ENCODE measurements around the gene CITED4. TPM values are rescaled to one million over a fixed set of nuclear protein-coding genes. Genes with fewer than 3 reads are reported as not detected.
A peak's percentile ranks its signal among the peaks of the same experiment; 100 is the strongest.

Gene CITED4
- total RNA-seq, 2 experiments from 2014 or later, result 2.9 to 4.4 TPM

GRCh38 chr1:40856116-40856515, 6.0 kb downstream of the CITED4 start:
- H3K4me3 Mint-ChIP-seq, result no peak overlapping the region
- ATAC-seq (no peak), DNase-seq (no peak)
- H3K27me3 Mint-ChIP-seq, result peaks cover 30% of the 10 kb centered on the region
- peaks cover 2% of the 10 kb centered on the region for H3K36me3 Mint-ChIP-seq
- peaks cover 6% of the 10 kb centered on the region for H3K4me1 Mint-ChIP-seq
- CTCF ChIA-PET, result interaction anchor here (0.6 to 13.6 kb wide), 6 partner anchors 11 to 250 kb away, joined by 3 to 228 read pairs (median 4); no protein-coding TSS in a partner anchor
- H3K9me3 Mint-ChIP-seq (ENCODE audit: low read depth), result no peaks in the 10 kb centered on the region
- no peak overlapping the region for H3K27ac Mint-ChIP-seq

DNA sequence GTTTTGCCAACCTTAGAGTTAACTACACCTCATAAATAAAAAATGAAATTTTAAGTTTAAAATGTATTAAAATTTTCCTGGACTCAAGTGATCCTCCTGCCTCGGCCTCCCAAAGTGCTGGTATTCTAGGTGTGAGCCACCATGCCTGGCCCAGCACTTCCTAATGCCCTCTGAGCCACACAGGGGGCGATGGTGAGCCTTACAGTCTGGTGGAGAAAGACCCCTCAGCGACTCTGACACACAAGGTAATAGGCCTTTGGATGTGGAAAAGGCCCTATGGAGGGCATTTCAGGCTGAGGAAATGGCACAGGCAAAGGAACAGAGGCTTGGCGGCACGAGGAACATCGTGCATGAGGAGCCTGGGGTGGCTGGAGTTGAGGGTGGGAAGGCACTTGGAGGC, 6.7 kb downstream of the CITED4 start:
- Mint-ChIP-seq H3K27ac (no peak overlapping the region), H3K4me1 (peaks cover 3% of the 10 kb centered on the region), H3K4me3 (no peak overlapping the region), H3K27me3 (peaks cover 24% of the 10 kb centered on the region), H3K9me3 (ENCODE audit: low read depth) (no peaks in the 10 kb centered on the region), H3K36me3 (no peaks in the 10 kb centered on the region)
- CTCF ChIA-PET, result interaction anchor here (0.8 to 13.6 kb wide), 5 partner anchors 80 to 250 kb away, joined by 3 to 228 read pairs (median 4); no protein-coding TSS in a partner anchor
- no peak for DNase-seq
- ATAC-seq, result no peak

DNA sequence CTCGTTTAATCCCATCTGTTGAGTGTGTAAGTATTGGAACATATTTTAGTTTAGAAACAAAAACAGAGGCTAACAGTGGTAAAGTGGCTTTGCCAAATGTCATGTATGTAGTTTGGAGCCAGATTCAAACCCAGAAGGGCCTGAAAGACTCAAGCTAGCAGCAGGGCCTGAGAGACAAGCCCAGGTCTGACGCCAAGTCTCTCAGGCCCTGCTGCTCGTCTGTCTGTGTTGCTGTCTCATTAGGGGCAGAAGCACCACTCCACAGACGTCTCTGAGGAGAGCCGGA, 8.3 kb downstream of the CITED4 start:
- Mint-ChIP-seq H3K9me3 (ENCODE audit: low read depth) (no peaks in the 10 kb centered on the region), H3K36me3 (no peaks in the 10 kb centered on the region), H3K4me1 (peaks cover 12% of the 10 kb centered on the region), H3K27ac (no peak overlapping the region), H3K27me3 (peaks cover 9% of the 10 kb centered on the region), H3K4me3 (no peak overlapping the region)
- ATAC-seq (no peak), DNase-seq (no peak)
- CTCF ChIA-PET, result interaction anchor here (0.8 to 13.6 kb wide), 7 partner anchors 8 to 99 kb away, joined by 3 to 228 read pairs (median 7); partner anchors contain the start of gene CITED4

DNA sequence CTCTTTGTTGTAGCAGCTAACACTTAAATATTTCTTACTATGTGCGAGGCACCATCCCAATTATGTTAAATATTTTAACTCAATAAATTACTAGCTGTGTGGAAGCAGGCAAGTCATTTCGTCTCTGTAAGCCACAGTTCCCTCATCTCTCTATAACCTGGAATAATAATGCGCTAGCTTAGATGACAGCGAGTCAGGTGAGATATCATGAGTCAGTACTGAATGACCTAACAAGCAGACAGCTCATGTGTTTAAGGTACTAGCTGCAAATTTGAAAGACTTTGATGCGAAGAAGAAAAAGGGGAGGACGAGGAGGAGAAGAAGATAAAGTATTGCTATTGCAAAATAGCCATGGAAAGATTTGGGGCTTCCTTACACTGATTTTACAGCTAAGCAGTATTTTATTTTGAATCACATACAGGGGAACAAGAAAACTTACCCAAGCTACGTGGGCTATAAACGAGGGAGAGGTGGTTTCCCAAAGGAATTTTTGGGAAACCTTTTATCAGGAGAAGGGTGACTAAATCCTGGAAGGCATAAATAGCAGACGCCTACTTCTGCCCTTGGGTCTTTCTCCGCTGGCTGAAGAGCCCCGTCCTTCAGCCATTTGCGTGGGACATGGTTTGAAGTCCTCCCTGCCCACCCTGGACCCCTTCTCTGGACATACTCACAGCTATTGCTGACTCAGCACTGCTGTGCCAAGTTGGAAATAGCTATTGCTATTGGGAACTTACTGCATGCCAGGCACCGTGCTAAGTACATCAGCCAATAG, 8.9 kb downstream of the CITED4 start:
- ATAC-seq, result no peak
- Mint-ChIP-seq H3K9me3 (ENCODE audit: low read depth) (no peaks in the 10 kb centered on the region), H3K27ac (no peak overlapping the region), H3K27me3 (peaks cover 5% of the 10 kb centered on the region), H3K4me3 (no peak overlapping the region), H3K4me1 (peaks cover 14% of the 10 kb centered on the region), H3K36me3 (no peaks in the 10 kb centered on the region)
- DNase-seq, result no peak
- CTCF ChIA-PET, result interaction anchor here (1.2 to 13.6 kb wide), 6 partner anchors 9 to 99 kb away, joined by 3 to 228 read pairs (median 10); partner anchors contain the start of gene CITED4

DNA sequence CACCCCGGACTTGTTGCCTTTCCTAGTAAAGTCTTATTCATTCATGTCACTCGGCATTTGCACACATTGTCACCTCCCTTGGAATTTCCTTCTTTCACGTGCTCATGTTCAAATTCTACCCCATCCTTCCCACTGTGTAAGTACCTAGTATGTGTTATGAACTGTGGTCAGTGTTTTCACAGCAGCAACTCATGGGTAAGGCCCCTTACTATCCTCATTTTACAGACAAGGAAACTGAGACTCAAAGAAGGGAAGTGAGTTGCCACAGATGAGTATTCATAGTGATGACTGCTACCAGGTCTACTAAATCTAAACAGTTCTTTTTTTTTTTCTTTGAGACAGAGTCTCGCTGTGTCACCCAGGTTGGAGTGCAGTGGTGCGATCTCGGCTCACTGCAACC, 10.5 kb downstream of the CITED4 start:
- H3K9me3 Mint-ChIP-seq (ENCODE audit: low read depth), result no peaks in the 10 kb centered on the region
- H3K36me3 Mint-ChIP-seq, result no peaks in the 10 kb centered on the region
- no peak for ATAC-seq
- H3K27ac Mint-ChIP-seq, result no peak overlapping the region
- peaks cover 14% of the 10 kb centered on the region for H3K4me1 Mint-ChIP-seq
- DNase-seq, result no peak
- no peaks in the 10 kb centered on the region for H3K27me3 Mint-ChIP-seq
- H3K4me3 Mint-ChIP-seq, result no peak overlapping the region
- CTCF ChIA-PET, result interaction anchor here (1.0 to 13.6 kb wide), 10 partner anchors 8 to 238 kb away, joined by 3 to 228 read pairs (median 12); partner anchors contain the start of gene CITED4

DNA sequence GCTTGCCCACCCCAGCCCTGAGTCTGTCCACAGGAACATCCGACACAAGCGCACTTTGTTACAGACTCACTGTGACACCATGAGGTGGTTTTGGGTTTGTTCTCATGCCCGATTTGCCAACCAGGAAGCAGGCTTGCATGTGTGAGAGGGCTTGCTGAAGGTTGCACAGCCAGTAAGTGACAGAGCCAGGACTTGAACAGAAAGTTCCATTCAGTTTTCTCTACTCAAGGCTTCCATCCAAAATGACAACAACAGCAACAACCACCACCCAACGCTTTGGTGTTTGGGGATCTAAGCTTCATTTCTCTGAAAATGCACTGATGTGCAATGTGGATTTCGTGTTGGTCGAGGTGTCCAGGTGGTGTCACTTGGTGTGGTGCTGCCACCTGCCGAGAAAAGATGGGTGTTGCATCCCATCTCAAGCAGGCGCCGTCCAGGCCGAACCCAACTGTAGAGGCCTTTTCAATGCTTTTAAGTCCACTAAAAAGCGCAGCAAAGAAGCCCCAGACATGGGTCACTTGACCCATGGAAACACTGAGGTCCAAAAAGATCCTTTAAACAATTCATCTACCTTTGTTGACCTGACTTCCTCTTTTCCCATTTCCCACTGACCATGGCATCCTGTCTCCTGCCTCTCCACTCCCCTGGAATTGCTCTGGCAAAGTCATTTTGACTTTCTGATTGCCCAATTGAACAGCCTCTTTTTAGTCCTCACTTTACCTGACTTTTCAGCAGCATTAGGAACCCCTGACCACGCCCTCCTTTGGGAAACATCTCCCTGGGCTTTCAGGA, 12.2 kb downstream of the CITED4 start:
- H3K36me3 Mint-ChIP-seq, result no peaks in the 10 kb centered on the region
- H3K9me3 Mint-ChIP-seq (ENCODE audit: low read depth), result no peaks in the 10 kb centered on the region
- no peaks in the 10 kb centered on the region for H3K27me3 Mint-ChIP-seq
- H3K27ac Mint-ChIP-seq, result peak overlapping the region; percentile 40
- no peak overlapping the region for H3K4me3 Mint-ChIP-seq
- ATAC-seq (peak; percentile 91), DNase-seq (peak; percentile 87)
- H3K4me1 Mint-ChIP-seq, result peaks cover 22% of the 10 kb centered on the region
- CTCF ChIA-PET, result interaction anchor here (0.6 to 13.6 kb wide), 38 partner anchors 10 to 846 kb away, joined by 3 to 228 read pairs (median 5); partner anchors contain the start of genes CITED4, NFYC and ZNF684

DNA sequence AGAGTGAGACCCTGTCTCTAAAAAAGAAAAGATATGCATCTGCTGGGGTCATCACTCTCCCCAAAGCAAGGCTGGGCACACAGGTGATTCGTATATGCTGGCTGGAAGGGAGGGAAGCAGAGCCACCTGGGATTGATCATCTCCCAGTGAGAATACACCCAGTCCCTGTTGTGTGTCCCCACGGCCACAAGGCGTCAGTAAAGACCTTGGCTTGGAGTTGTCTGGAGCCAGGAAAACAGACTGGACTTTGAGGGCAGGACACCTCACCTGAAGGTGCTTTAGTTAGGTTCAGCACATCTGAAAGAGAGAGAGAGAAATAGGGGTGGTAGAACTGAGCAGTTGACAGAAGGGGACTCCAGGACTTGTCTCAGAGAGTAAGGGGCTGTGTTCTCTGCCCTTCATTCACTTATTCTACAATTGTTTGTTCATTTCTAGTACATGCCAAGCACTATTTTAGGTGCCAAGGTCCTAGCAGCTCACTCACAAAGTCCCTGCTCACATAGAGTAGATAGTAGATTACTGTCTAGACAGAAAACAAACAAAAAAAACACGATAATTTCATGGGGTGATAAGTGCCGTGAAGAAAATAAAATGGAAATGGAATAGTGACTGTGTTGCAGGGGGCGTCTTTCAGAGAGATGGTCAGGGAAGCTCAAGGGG, 13.5 kb downstream of the CITED4 start:
- CTCF ChIA-PET, result interaction anchor here (0.7 to 13.6 kb wide), 14 partner anchors 11 to 180 kb away, joined by 3 to 228 read pairs (median 3); partner anchors contain the start of genes CITED4 and NFYC
- Mint-ChIP-seq H3K4me1 (peaks cover 27% of the 10 kb centered on the region), H3K27me3 (no peaks in the 10 kb centered on the region), H3K36me3 (no peaks in the 10 kb centered on the region), H3K27ac (no peak overlapping the region), H3K4me3 (no peak overlapping the region), H3K9me3 (ENCODE audit: low read depth) (no peaks in the 10 kb centered on the region)
- ATAC-seq (no peak), DNase-seq (no peak)

DNA sequence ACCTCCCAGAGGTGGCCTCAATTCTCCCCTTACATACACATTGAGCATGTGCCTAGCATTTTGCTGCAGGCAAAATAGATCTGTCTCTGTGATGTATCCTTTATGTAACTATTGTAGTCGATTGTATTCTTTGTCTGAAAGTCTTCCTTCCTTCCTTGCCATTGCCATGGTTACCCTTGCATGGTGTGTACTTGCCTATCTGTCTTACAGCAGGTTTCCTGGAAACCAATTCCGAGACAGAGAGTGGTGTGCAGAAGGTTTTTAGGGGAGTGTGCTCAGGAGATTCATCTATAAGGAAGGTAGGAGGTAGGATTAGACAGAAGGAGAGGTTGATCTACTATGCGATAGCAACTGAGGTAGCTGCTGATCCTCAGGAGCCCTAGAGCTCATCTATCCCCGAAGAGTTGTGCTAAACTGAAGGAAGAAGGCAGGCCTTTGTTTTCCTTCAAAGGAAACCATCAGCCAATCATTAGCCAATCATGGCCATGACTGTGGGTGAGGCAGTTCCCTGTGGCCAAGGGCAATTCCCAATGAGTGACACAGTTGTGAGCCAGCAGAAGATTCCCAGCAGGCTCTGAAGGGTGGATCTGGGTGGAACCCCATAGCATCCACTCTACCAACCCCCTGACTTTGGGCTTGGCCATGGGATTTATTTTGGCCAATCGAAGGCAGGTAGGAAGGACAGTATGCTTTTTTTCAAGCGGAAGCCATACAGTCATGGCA, 15.0 kb downstream of the CITED4 start:
- Mint-ChIP-seq H3K4me1 (peaks cover 27% of the 10 kb centered on the region), H3K9me3 (ENCODE audit: low read depth) (no peaks in the 10 kb centered on the region), H3K27me3 (no peaks in the 10 kb centered on the region), H3K27ac (no peak overlapping the region), H3K36me3 (peaks cover 4% of the 10 kb centered on the region), H3K4me3 (no peak overlapping the region)
- CTCF ChIA-PET, result interaction anchor here (1.0 to 13.6 kb wide), 3 partner anchors 72 to 178 kb away, joined by 3 to 228 read pairs (median 119); no protein-coding TSS in a partner anchor
- no peak for ATAC-seq
- no peak for DNase-seq

DNA sequence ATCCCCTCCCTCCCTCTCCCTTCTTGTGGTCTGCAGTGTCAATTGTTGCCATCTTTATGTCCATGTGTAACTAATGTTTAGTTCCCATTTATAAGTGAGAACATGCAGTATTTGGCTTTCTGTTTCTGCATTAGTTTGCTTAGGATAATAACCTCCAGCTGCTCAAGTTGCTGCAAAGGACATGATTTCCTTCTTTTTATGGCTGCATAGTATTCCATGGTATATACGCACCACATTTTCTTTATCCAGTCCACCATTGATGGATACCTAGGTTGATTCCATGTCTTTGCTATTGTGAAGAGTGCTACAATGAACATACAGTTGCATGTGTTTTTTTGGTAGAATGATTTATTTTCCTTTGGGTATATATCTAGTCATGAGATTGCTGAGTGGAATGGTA, 16.3 kb downstream of the CITED4 start:
- Mint-ChIP-seq H3K27me3 (no peaks in the 10 kb centered on the region), H3K4me1 (peaks cover 31% of the 10 kb centered on the region), H3K4me3 (no peak overlapping the region), H3K9me3 (ENCODE audit: low read depth) (no peaks in the 10 kb centered on the region), H3K27ac (no peak overlapping the region), H3K36me3 (peaks cover 4% of the 10 kb centered on the region)
- CTCF ChIA-PET, result interaction anchor here (1.6 to 13.6 kb wide), 3 partner anchors 48 to 106 kb away, joined by 4 to 228 read pairs (median 119); no protein-coding TSS in a partner anchor
- no peak for DNase-seq
- no peak for ATAC-seq

- Mint-ChIP-seq H3K4me3 (peak overlapping the region; percentile 49), H3K36me3 (peaks cover 4% of the 10 kb centered on the region), H3K4me1 (peaks cover 37% of the 10 kb centered on the region), H3K27ac (peak overlapping the region; percentile 79), H3K27me3 (no peaks in the 10 kb centered on the region), H3K9me3 (ENCODE audit: low read depth) (no peaks in the 10 kb centered on the region)
- DNase-seq, result no peak
- CTCF ChIA-PET, result interaction anchor here (1.0 to 13.6 kb wide), 7 partner anchors 9 to 153 kb away, joined by 3 to 228 read pairs (median 3); partner anchors contain the start of gene NFYC
- ATAC-seq, result peak; percentile 56
These were observed 17.0 kb downstream of the CITED4 start for GRCh38 chr1:40844887-40845878.

- Mint-ChIP-seq H3K4me3 (no peak overlapping the region), H3K27me3 (no peaks in the 10 kb centered on the region), H3K4me1 (peaks cover 41% of the 10 kb centered on the region), H3K36me3 (peaks cover 4% of the 10 kb centered on the region), H3K27ac (no peak overlapping the region), H3K9me3 (ENCODE audit: low read depth) (no peaks in the 10 kb centered on the region)
- no peak for ATAC-seq
- CTCF ChIA-PET, result interaction anchor here (1.0 to 13.6 kb wide), 5 partner anchors 10 to 108 kb away, joined by 3 to 228 read pairs (median 3); no protein-coding TSS in a partner anchor
- no peak for DNase-seq
These were observed 18.1 kb downstream of the CITED4 start for GRCh38 chr1:40844079-40844478.
